T-cell (primary cell): ENCODE data around the gene ASTL. TPM values are rescaled to one million over a fixed set of nuclear protein-coding genes. Genes with fewer than 3 reads are reported as not detected.

Experiments used
- ATAC-seq, 4 experiments: fragments of 200-7000 bp in 3 of 4; fragments of 150-1000 bp in 1 of 4; cut with Tn5 transposase; replicated peaks in 1 of 4; 1 replicate in 3 of 4; 2 replicates in 1 of 4; pipeline ENCODE4 v1.10.0; 2021; ENCODE audit warnings: moderate library complexity in 3 of 4, mild to moderate bottlenecking in 2 of 4, moderate number of reproducible peaks in 1 of 4
- CTCF ChIA-PET, 2 donors: fragments of 300-600 bp; sonication (Branson Sonifier 250); formaldehyde crosslinking; loops; one replicate each; lab custom pipeline; 2022; ENCODE audit warnings: antibody characterized with exemption in 2 of 2; lab: Charles Lee
- POLR2A ChIA-PET, 2 donors: fragments of 300-600 bp; sonication (Branson Sonifier 250); formaldehyde crosslinking; loops; one replicate each; lab custom pipeline; 2022; ENCODE audit warnings: antibody characterized with exemption in 2 of 2; lab: Charles Lee
- DNase-seq, 35 experiments: peaks; one replicate each; pipeline versions ENCODE4 v3.0.0 to v3.0.0-alpha.2; 2013 to 2023
- H3K27ac ChIP-seq: one replicate; pipeline ENCODE4 v1.5.1; 2013; ENCODE audit warnings: low read length
- H3K27me3 ChIP-seq, 2 experiments: replicated peaks in 1 of 2; 1 replicate in 1 of 2; 2 replicates in 1 of 2; pipeline versions ENCODE4 v1.6.1 to v1.7.0; 2013; ENCODE audit warnings: low read length in 1 of 2, mixed read lengths in 1 of 2; ENCODE audit not compliant: control insufficient read depth in 2 of 2, insufficient read depth in 2 of 2; ENCODE audit errors: extremely low read depth in 1 of 2
- H3K36me3 ChIP-seq, 2 donors: 1 replicate in 1 of 2; 2 replicates in 1 of 2; pipeline versions ENCODE4 v1.6.1 to v1.7.0; 2013; ENCODE audit warnings: low read length in 1 of 2; ENCODE audit not compliant: control insufficient read depth in 2 of 2, insufficient read depth in 1 of 2; ENCODE audit errors: extremely low read depth in 1 of 2
- H3K4me1 ChIP-seq, 2 experiments: 1 replicate in 1 of 2; 2 replicates in 1 of 2; pipeline versions ENCODE4 v1.6.1 to v1.7.0; 2013; ENCODE audit warnings: low read length in 2 of 2, mixed read lengths in 1 of 2; ENCODE audit not compliant: insufficient read depth in 2 of 2, control insufficient read depth in 1 of 2; ENCODE audit errors: extremely low read depth in 1 of 2
- H3K4me3 ChIP-seq, 2 donors: 1 replicate in 1 of 2; 2 replicates in 1 of 2; pipeline versions ENCODE4 v1.5.1 to v1.7.0; 2013; ENCODE audit warnings: mild to moderate bottlenecking in 2 of 2, low read length in 1 of 2, moderate library complexity in 1 of 2; ENCODE audit not compliant: control insufficient read depth in 1 of 2; ENCODE audit errors: extremely low read depth in 1 of 2
- H3K9me3 ChIP-seq: 2 replicates; pipeline ENCODE4 v1.7.0; 2013
- H3K27ac Mint-ChIP-seq, 2 donors: one replicate each; pipeline ENCODE4 v1.8.0; 2020 to 2021; ENCODE audit warnings: mild to moderate bottlenecking in 2 of 2, mixed read lengths in 2 of 2
- H3K27me3 Mint-ChIP-seq, 2 donors: one replicate each; pipeline ENCODE4 v1.8.0; 2021 to 2022; ENCODE audit warnings: mixed read lengths in 2 of 2
- H3K36me3 Mint-ChIP-seq: one replicate; pipeline ENCODE4 v1.8.0; 2021; ENCODE audit warnings: mixed read lengths
- H3K4me1 Mint-ChIP-seq, 3 donors: one replicate each; pipeline ENCODE4 v1.8.0; 2020 to 2022; ENCODE audit warnings: mixed read lengths in 3 of 3, mild to moderate bottlenecking in 1 of 3
- H3K4me3 Mint-ChIP-seq, 3 donors: one replicate each; pipeline ENCODE4 v1.8.0; 2020 to 2022; ENCODE audit warnings: mild to moderate bottlenecking in 3 of 3, mixed read lengths in 3 of 3, moderate library complexity in 3 of 3
- H3K9me3 Mint-ChIP-seq, 3 donors: one replicate each; pipeline ENCODE4 v1.8.0; 2020 to 2022; ENCODE audit warnings: mixed read lengths in 3 of 3
- WGBS: methylation state at CpG from one replicate; pipeline ENCODE4 v1.1.5; 2013; ENCODE audit warnings: missing lambda C conversion rate; ENCODE audit not compliant: insufficient coverage; 5-methylcytosine and 5-hydroxymethylcytosine counted together
- total RNA-seq, 35 experiments: library from RNA in 6 of 35; stranded (reverse) in 6 of 35; fragments of 120-200 nt in 1 of 35; gene quantifications; one replicate each; pipeline versions ENCODE4 v1.2.1 to v1.2.4 and lab custom pipeline; 2013 to 2026

ASTL gene
- total RNA-seq, 5 donors from 2014 or later (not counting 1 experiment from before 2014, with no cell fraction given), result 1.2 to 10.4 (median 1.4) TPM

DNA sequence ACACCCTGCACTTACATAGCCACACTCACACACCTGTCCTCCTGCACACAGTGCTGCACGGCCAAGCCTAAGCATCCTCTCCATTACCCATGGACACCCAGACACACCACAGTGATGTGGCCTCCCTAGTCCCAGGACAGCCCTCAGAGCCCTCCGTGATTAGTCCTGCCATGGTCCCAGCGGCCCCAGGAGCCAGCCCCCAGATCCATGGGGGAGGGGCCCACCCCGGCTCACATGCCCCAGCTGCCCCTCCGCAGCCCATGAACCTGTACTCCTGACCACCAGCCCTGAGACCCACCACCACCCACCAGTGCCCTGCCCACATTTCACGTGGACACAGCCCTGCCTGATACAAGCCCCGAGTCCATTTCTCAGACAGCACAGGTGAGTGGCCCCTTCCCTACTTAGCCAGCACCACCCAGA is 15.0 kb upstream of the ASTL start:
- Mint-ChIP-seq H3K27me3 (no peaks in the 10 kb centered on the region), H3K36me3 (no peaks in the 10 kb centered on the region), H3K27ac (peak overlapping the region; percentile 44 to 48), H3K9me3 (no peaks in the 10 kb centered on the region), H3K4me3 (no peak overlapping the region), H3K4me1 (peaks cover 72 to 78% (median 73%) of the 10 kb centered on the region in 3 donors)
- ATAC-seq (no peak), DNase-seq (peak in 1 of 35 experiments; percentile 13)
- Histone ChIP-seq H3K27me3 (no peaks in the 10 kb centered on the region), H3K4me1 (peaks cover 35 to 85% of the 10 kb centered on the region in 2 experiments), H3K36me3 (no peaks in the 10 kb centered on the region), H3K27ac (no peak overlapping the region), H3K4me3 (no peak overlapping the region), H3K9me3 (no peaks in the 10 kb centered on the region)
- ChIA-PET CTCF (interaction anchor here in 1 of 2 donors (1.6 kb wide), 1 partner anchor 21 kb away, joined by 6 read pairs; no protein-coding TSS in a partner anchor), POLR2A (no interaction called here)
- WGBS, result 93% methylated on average over 6 of the region's 7 CpGs

DNA sequence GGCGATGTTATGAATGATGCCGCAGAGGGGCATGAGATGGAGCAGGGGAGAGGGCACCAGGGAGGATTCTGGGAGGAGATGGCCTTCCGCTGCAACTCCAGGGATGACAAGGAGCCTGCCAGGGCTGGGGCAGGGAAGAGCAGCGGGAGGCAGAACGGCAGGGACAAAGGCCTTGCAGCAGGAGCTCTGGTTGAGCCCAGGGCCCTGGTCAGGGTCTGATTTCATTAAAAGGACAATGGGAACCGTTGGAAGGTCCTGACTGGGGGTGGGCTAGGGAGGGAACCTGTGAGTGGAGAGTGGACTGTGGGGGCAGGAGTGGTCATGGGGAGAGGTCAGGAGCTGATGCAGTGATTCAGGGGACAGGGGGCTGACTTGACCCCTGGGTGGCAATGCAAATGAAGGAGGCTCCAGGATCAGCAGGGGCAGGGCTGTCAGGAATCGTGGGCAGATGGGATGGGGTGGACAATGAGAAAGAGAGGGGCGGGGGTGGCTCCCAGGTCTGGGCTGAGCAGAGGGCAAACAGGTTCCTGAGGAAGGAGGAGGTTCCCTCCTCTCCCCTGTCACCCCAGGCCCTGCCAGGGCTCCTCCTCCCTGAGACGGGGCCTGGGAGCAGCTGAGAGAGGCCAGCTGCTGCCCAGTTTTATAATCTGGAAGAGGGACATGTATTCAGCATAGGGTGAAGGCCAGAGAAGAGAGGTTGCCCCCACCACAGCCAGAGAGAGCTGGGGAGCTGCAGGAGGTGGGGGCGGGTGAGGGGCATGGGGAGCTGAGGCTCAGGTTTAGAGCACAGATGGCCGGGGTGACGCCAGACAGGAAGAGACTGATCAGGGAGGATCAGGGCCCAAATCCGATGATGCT is 14.2 kb upstream of the ASTL start:
- no peaks in the 10 kb centered on the region for H3K27me3 ChIP-seq
- no peaks in the 10 kb centered on the region for H3K27me3 Mint-ChIP-seq

DNA sequence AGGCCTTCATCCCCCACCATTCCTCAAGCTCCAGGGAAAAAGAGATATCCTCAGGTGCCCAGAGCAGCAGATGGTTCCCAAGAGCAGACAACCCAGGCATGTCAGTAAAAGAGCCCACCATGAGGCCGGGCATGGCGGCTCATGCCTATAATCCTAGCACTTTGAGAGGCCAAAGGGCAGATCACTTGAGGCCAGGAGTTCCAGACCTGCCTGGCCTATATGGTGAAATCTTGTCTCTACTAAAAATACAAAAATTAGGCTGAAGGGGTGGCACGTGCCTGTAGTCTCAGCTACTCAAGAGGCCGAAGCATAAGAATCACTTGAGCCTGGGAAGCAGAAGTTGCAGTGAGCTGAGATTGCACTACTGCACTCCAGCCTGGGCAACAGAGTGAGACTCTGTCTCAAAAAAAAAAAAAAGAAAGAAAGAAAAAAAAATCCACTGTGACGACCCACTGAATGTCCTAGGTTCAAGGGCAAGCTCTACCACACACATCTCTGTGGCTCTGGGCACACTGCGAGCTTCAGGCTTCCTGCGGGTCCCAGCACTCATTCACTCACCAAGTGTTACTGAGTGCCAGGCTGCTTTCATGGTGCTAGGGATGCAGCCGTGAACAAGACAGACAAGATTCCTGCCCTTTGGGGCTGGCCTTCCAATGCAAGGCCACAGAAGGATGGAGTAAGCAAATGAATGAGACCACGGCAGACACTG is 13.4 kb upstream of the ASTL start:
- Mint-ChIP-seq H3K27ac (peak overlapping the region; percentile 57 to 75), H3K9me3 (no peaks in the 10 kb centered on the region), H3K36me3 (no peaks in the 10 kb centered on the region), H3K4me1 (peaks cover 72 to 78% (median 73%) of the 10 kb centered on the region in 3 donors), H3K4me3 (peak overlapping the region in 1 of 3 donors; percentile 18), H3K27me3 (no peaks in the 10 kb centered on the region)
- no peaks in the 10 kb centered on the region for H3K9me3 ChIP-seq
- peaks cover 39 to 85% of the 10 kb centered on the region in 2 experiments for H3K4me1 ChIP-seq
- no peak overlapping the region for H3K27ac ChIP-seq
- no peak overlapping the region for H3K4me3 ChIP-seq
- CTCF ChIA-PET, result interaction anchor here in 1 of 2 donors (1.5 kb wide), 1 partner anchor 23 kb away, joined by 5 read pairs; no protein-coding TSS in a partner anchor
- WGBS, result 96% methylated on average over 8 of the region's 9 CpGs
- no peaks in the 10 kb centered on the region for H3K36me3 ChIP-seq
- ATAC-seq (no peak), DNase-seq (no peak)
- H3K27me3 ChIP-seq, result no peaks in the 10 kb centered on the region
- POLR2A ChIA-PET, result no interaction called here

More for the DNA sequence above, 14.2 kb upstream of the ASTL start:
- no peak overlapping the region for H3K27ac ChIP-seq
- Mint-ChIP-seq H3K4me1 (peaks cover 72 to 78% (median 73%) of the 10 kb centered on the region in 3 donors), H3K27ac (peak overlapping the region; percentile 63 to 75), H3K36me3 (no peaks in the 10 kb centered on the region), H3K9me3 (no peaks in the 10 kb centered on the region), H3K4me3 (peak overlapping the region in 1 of 3 donors; percentile 18)
- H3K4me3 ChIP-seq, result no peak overlapping the region
- DNase-seq (peak in 2 of 35 experiments; percentile 2 to 6), ATAC-seq (no peak)
- H3K9me3 ChIP-seq, result no peaks in the 10 kb centered on the region
- H3K4me1 ChIP-seq, result peaks cover 36 to 85% of the 10 kb centered on the region in 2 experiments
- CTCF ChIA-PET, result interaction anchor here in 1 of 2 donors (1.5 to 1.6 kb wide), 2 partner anchors 22 kb away, joined by 5 to 6 read pairs; no protein-coding TSS in a partner anchor
- H3K36me3 ChIP-seq, result no peaks in the 10 kb centered on the region
- POLR2A ChIA-PET, result no interaction called here
- 94% methylated on average over 9 of the region's 13 CpGs for WGBS

DNA sequence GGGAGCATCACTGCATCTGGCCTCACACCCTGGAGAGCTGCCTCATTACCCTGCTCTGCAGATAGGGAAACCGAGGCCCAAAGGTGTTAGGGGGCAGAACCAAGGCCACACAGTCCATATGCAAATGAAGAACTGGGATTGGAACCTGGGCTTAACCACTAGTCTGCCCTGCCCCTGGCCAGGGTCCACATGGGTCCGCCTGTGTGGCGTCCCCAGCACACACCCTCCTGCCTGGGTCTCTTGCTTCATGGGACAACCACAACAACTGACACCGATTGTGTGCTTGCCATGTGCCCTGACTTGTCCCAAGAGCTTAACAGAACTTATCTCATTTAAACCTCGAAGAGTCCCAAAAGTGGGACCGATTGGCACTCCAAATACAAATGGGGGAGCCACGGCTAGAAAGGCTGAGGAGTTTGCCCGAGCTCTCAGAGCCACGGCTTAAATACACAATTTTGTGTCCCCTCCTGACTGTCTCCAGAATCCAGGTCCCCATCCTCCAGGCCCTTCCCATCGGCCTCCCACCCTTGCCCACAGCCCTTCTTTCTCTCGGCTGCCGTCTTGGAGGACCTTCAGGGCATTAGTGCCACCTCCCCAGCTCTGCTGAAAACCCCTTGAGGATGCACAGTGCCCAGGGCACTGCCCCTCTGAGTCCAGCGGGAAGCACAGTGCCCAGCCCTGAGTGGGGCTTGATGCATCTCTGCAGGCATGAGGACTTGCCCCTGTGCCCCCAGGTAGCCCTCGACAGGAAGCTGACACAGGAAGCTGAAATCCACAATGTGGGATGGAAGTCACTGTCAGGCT is 12.7 kb upstream of the ASTL start:
- Mint-ChIP-seq H3K36me3 (no peaks in the 10 kb centered on the region), H3K4me1 (peaks cover 71 to 76% (median 73%) of the 10 kb centered on the region in 3 donors), H3K27me3 (no peaks in the 10 kb centered on the region), H3K27ac (peak overlapping the region; percentile 61 to 75), H3K4me3 (peak overlapping the region in 1 of 3 donors; percentile 18), H3K9me3 (no peaks in the 10 kb centered on the region)
- WGBS, result 84% methylated on average over 14 of the region's 14 CpGs
- CTCF ChIA-PET, result interaction anchor here in 1 of 2 donors (1.2 to 1.5 kb wide), 2 partner anchors 23 kb away, joined by 3 to 5 read pairs; no protein-coding TSS in a partner anchor
- DNase-seq, result peak in 1 of 35 experiments; percentile 21
- Histone ChIP-seq H3K9me3 (no peaks in the 10 kb centered on the region), H3K27me3 (no peaks in the 10 kb centered on the region), H3K4me3 (no peak overlapping the region), H3K36me3 (no peaks in the 10 kb centered on the region), H3K27ac (no peak overlapping the region), H3K4me1 (peaks cover 38 to 85% of the 10 kb centered on the region in 2 experiments)
- POLR2A ChIA-PET, result interaction anchor here in 1 of 2 donors (1.2 kb wide), 1 partner anchor 13 kb away, joined by 3 read pairs; no protein-coding TSS in a partner anchor
- no peak for ATAC-seq

DNA sequence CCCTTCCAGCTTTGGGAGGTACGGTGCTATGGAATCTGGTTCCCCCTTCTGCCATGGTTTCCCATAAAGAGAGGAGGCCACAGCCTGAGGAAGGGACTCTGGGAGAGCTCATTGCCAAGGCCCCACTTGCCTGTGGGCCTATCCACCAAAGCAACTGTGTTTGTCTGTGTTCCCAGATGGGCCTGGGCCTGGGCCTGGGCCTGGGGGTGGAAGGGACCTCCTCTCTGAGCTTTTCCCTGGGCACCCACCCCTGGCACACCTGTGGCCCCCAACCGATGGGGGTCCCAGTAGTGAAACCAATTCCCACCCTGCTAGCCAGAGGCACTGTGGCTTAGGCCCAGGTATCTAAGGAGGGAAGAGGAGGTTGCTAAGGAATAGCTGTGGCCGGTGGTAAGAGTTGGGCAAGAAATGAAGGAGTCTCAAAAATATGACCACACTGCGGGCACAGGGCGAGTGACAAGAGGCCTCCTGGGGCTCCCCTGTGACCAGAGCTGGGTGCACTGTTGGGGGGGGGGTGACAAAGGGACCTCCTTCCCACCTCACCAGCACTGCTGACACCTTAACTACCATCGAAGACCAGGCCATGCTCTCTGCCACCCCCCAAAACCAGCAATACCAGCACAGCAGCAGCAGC is 11.8 kb upstream of the ASTL start:
- Mint-ChIP-seq H3K36me3 (no peaks in the 10 kb centered on the region), H3K27ac (peak overlapping the region; percentile 34 to 97), H3K9me3 (no peaks in the 10 kb centered on the region), H3K4me1 (peaks cover 71 to 76% (median 75%) of the 10 kb centered on the region in 3 donors), H3K27me3 (no peaks in the 10 kb centered on the region), H3K4me3 (peak overlapping the region in 1 of 3 donors; percentile 3)
- no peaks in the 10 kb centered on the region for H3K27me3 ChIP-seq
- no peaks in the 10 kb centered on the region for H3K9me3 ChIP-seq
- no peaks in the 10 kb centered on the region for H3K36me3 ChIP-seq
- peaks cover 38 to 85% of the 10 kb centered on the region in 2 experiments for H3K4me1 ChIP-seq
- ChIA-PET POLR2A (interaction anchor here in 1 of 2 donors (1.2 kb wide), 1 partner anchor 14 kb away, joined by 3 read pairs; no protein-coding TSS in a partner anchor), CTCF (interaction anchor here in 1 of 2 donors (0.9 to 1.2 kb wide), 2 partner anchors 16 to 24 kb away, joined by 3 read pairs; no protein-coding TSS in a partner anchor)
- H3K27ac ChIP-seq, result no peak overlapping the region
- WGBS, result 100% methylated on average over 2 of the region's 6 CpGs
- ATAC-seq, result no peak
- DNase-seq, result peak in 2 of 35 experiments; percentile 0 to 22
- no peak overlapping the region for H3K4me3 ChIP-seq
